ENCODE data around the gene IZUMO1. TPM values are rescaled to one million over a fixed set of nuclear protein-coding genes. Genes with fewer than 3 reads are reported as not detected.

Gene IZUMO1
- total and polyA plus RNA-seq, 5 donors from 2014 or later = not detected

DNA sequence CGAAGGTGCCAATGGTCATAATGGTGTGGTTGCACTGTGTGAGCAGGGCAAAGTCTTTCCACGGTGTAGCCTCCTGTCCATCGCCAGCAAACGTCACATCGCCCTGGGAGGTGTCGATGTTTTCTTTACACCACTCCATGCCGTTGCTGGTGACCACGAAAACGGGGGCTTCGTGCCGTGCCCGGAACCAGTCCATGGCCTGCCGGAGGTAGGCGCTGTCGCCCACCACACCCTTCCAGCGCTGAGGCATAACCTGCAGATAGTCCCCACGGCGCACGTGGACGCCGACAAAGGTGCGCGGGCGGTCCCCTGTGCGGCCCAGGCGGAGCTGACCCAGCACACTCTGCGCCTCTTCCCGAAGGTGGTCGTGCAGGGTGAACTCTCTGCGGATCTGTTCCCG is 3.6 kb upstream of the IZUMO1 start:
- peaks cover 0 to 37% (median 13%) of the 10 kb centered on the region in 4 donors for H3K4me1 Mint-ChIP-seq
- no peak overlapping the region for H3K27ac Mint-ChIP-seq
- peaks cover 58% of the 10 kb centered on the region for H3K27me3 Mint-ChIP-seq
- no peak overlapping the region for H3K27ac ChIP-seq (ENCODE audit: insufficient read depth, low read length, poor library complexity, severe bottlenecking)
- no peak for DNase-seq
- ATAC-seq (ENCODE audit: low read depth in 2 of 2) = no peak
- no peak overlapping the region for H3K4me3 ChIP-seq (ENCODE audit: low read depth, low read length)
- peaks cover 0 to 4% (median 0%) of the 10 kb centered on the region in 7 donors for H3K9me3 Mint-ChIP-seq
- H3K36me3 ChIP-seq (ENCODE audit: control insufficient read depth, insufficient read depth, low read length) = no peaks in the 10 kb centered on the region
- no peaks in the 10 kb centered on the region for H3K36me3 Mint-ChIP-seq
- H3K4me1 ChIP-seq (ENCODE audit: control insufficient read depth, insufficient read depth, low read length, poor library complexity, severe bottlenecking) = peaks cover 22% of the 10 kb centered on the region
- H3K9me3 ChIP-seq (ENCODE audit: control insufficient read depth in 2 of 2, low read length in 2 of 2) = peaks cover 0 to 2% of the 10 kb centered on the region in 2 experiments
- no peak overlapping the region for H3K4me3 Mint-ChIP-seq
- peaks cover 1% of the 10 kb centered on the region for H3K27me3 ChIP-seq (ENCODE audit: control insufficient read depth, insufficient read depth, low read length)

GRCh38 chr19:48749571-48750198 is 3.0 kb upstream of the IZUMO1 start:
- no peak for DNase-seq
- Mint-ChIP-seq H3K4me3 (peak overlapping the region in 1 of 4 donors; percentile 41), H3K9me3 (peaks cover 0 to 4% (median 0%) of the 10 kb centered on the region in 7 donors), H3K27ac (no peak overlapping the region), H3K27me3 (peaks cover 57% of the 10 kb centered on the region), H3K36me3 (no peaks in the 10 kb centered on the region), H3K4me1 (peaks cover 0 to 41% (median 13%) of the 10 kb centered on the region in 4 donors)
- no peak overlapping the region for H3K4me3 ChIP-seq (ENCODE audit: low read depth, low read length)
- H3K36me3 ChIP-seq (ENCODE audit: control insufficient read depth, insufficient read depth, low read length) = no peaks in the 10 kb centered on the region
- H3K9me3 ChIP-seq (ENCODE audit: control insufficient read depth in 2 of 2, low read length in 2 of 2) = peaks cover 0 to 5% of the 10 kb centered on the region in 2 experiments
- H3K4me1 ChIP-seq (ENCODE audit: control insufficient read depth, insufficient read depth, low read length, poor library complexity, severe bottlenecking) = peaks cover 22% of the 10 kb centered on the region
- no peak overlapping the region for H3K27ac ChIP-seq (ENCODE audit: insufficient read depth, low read length, poor library complexity, severe bottlenecking)
- ATAC-seq (ENCODE audit: low read depth in 2 of 2) = no peak
- no peaks in the 10 kb centered on the region for H3K27me3 ChIP-seq (ENCODE audit: control insufficient read depth, insufficient read depth, low read length)

DNA sequence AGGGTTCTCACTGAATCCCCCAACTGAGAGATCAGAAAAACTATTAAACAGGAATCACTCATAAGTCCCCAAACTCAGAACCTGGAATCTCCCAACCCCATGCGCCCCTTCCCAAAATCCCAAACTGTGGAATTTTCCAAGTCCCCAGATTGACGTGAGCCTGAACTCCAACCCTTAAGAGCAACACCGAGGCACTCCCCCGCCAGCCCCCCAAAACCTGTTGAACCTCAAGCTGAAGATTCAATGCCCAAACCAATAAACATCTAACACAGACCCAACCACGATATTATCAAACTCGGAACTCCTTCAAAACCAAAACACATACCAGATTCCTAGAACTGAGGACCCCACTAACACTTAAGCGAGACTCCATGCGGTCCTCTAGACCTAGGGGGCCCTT is 599 bp downstream of the IZUMO1 start:
- H3K27me3 Mint-ChIP-seq = peaks cover 43% of the 10 kb centered on the region
- H3K27ac ChIP-seq (ENCODE audit: insufficient read depth, low read length, poor library complexity, severe bottlenecking) = no peak overlapping the region
- peaks cover 4% of the 10 kb centered on the region for H3K4me1 ChIP-seq (ENCODE audit: control insufficient read depth, insufficient read depth, low read length, poor library complexity, severe bottlenecking)
- H3K4me3 ChIP-seq (ENCODE audit: low read depth, low read length) = no peak overlapping the region
- H3K27ac Mint-ChIP-seq = no peak overlapping the region
- ATAC-seq (ENCODE audit: low read depth in 2 of 2) (no peak), DNase-seq (no peak)
- H3K27me3 ChIP-seq (ENCODE audit: control insufficient read depth, insufficient read depth, low read length) = no peaks in the 10 kb centered on the region
- H3K4me1 Mint-ChIP-seq = peaks cover 0 to 29% (median 8%) of the 10 kb centered on the region in 4 donors
- peaks cover 4% of the 10 kb centered on the region for H3K36me3 Mint-ChIP-seq
- H3K9me3 Mint-ChIP-seq = peaks cover 0 to 2% (median 0%) of the 10 kb centered on the region in 7 donors
- no peaks in the 10 kb centered on the region for H3K36me3 ChIP-seq (ENCODE audit: control insufficient read depth, insufficient read depth, low read length)
- H3K4me3 Mint-ChIP-seq = peak overlapping the region in 1 of 4 donors; percentile 2
- H3K9me3 ChIP-seq (ENCODE audit: control insufficient read depth in 2 of 2, low read length in 2 of 2) = peaks cover 0 to 5% of the 10 kb centered on the region in 2 experiments

- Histone ChIP-seq H3K27me3 (ENCODE audit: control insufficient read depth, insufficient read depth, low read length) (no peaks in the 10 kb centered on the region), H3K4me3 (ENCODE audit: low read depth, low read length) (no peak overlapping the region), H3K4me1 (ENCODE audit: control insufficient read depth, insufficient read depth, low read length, poor library complexity, severe bottlenecking) (peaks cover 7% of the 10 kb centered on the region), H3K27ac (ENCODE audit: insufficient read depth, low read length, poor library complexity, severe bottlenecking) (no peak overlapping the region), H3K9me3 (ENCODE audit: control insufficient read depth in 2 of 2, low read length in 2 of 2) (peaks cover 0 to 5% of the 10 kb centered on the region in 2 experiments), H3K36me3 (ENCODE audit: control insufficient read depth, insufficient read depth, low read length) (no peaks in the 10 kb centered on the region)
- DNase-seq (peak; percentile 30 to 73 (median 57)), ATAC-seq (ENCODE audit: low read depth in 2 of 2) (peak; percentile 52 to 67)
- H3K27ac Mint-ChIP-seq = peak overlapping the region in 1 of 3 donors; percentile 79
- H3K9me3 Mint-ChIP-seq = peaks cover 0 to 2% (median 0%) of the 10 kb centered on the region in 7 donors
- peaks cover 0 to 32% (median 8%) of the 10 kb centered on the region in 4 donors for H3K4me1 Mint-ChIP-seq
- H3K27me3 Mint-ChIP-seq = peaks cover 44% of the 10 kb centered on the region
- peak overlapping the region in 1 of 4 donors; percentile 2 for H3K4me3 Mint-ChIP-seq
- peaks cover 4% of the 10 kb centered on the region for H3K36me3 Mint-ChIP-seq
Observed at GRCh38 chr19:48745208-48745995, 1.3 kb downstream of the IZUMO1 start.

DNA sequence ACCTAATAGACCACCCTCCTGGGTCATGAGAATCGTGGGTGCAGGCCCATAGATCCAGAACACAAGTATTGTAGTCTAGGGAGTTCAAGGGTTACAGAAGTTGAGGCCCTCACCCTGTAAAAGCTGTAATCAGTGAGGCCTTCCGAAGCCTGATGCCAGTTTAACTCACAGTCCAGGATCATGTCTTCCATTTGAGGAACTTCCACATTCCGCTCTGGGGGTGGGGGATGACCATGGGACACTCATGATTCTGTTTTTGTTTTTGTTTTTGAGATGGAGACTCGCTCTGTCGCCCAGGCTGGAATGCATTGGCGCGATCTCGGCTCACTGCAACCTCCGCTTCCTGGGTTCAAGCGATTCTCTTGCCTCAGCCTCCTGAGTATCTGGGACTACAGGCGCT is 4.6 kb downstream of the IZUMO1 start:
- Histone ChIP-seq H3K27me3 (ENCODE audit: control insufficient read depth, insufficient read depth, low read length) (no peaks in the 10 kb centered on the region), H3K4me3 (ENCODE audit: low read depth, low read length) (no peak overlapping the region), H3K9me3 (ENCODE audit: control insufficient read depth in 2 of 2, low read length in 2 of 2) (peaks cover 0 to 5% of the 10 kb centered on the region in 2 experiments), H3K36me3 (ENCODE audit: control insufficient read depth, insufficient read depth, low read length) (no peaks in the 10 kb centered on the region), H3K4me1 (ENCODE audit: control insufficient read depth, insufficient read depth, low read length, poor library complexity, severe bottlenecking) (peaks cover 25% of the 10 kb centered on the region), H3K27ac (ENCODE audit: insufficient read depth, low read length, poor library complexity, severe bottlenecking) (no peak overlapping the region)
- Mint-ChIP-seq H3K27ac (no peak overlapping the region), H3K36me3 (peaks cover 4% of the 10 kb centered on the region), H3K9me3 (peaks cover 0 to 2% (median 0%) of the 10 kb centered on the region in 7 donors), H3K27me3 (peaks cover 34% of the 10 kb centered on the region), H3K4me1 (peaks cover 0 to 48% (median 7%) of the 10 kb centered on the region in 4 donors), H3K4me3 (peak overlapping the region in 1 of 4 donors; percentile 41)
- no peak for ATAC-seq (ENCODE audit: low read depth in 2 of 2)
- DNase-seq = no peak

GRCh38 chr19:48741129-48741999 is 5.3 kb downstream of the IZUMO1 start:
- Mint-ChIP-seq H3K27me3 (peaks cover 33% of the 10 kb centered on the region), H3K4me3 (peak overlapping the region; percentile 41 to 57 (median 50)), H3K4me1 (peaks cover 0 to 42% (median 6%) of the 10 kb centered on the region in 4 donors), H3K36me3 (peaks cover 4% of the 10 kb centered on the region), H3K27ac (no peak overlapping the region), H3K9me3 (peaks cover 0 to 2% (median 0%) of the 10 kb centered on the region in 7 donors)
- peaks cover 0 to 5% of the 10 kb centered on the region in 2 experiments for H3K9me3 ChIP-seq (ENCODE audit: control insufficient read depth in 2 of 2, low read length in 2 of 2)
- H3K4me3 ChIP-seq (ENCODE audit: low read depth, low read length) = no peak overlapping the region
- H3K27me3 ChIP-seq (ENCODE audit: control insufficient read depth, insufficient read depth, low read length) = no peaks in the 10 kb centered on the region
- DNase-seq = peak in 1 of 3 donors; percentile 36
- no peak for ATAC-seq (ENCODE audit: low read depth in 2 of 2)
- H3K36me3 ChIP-seq (ENCODE audit: control insufficient read depth, insufficient read depth, low read length) = no peaks in the 10 kb centered on the region
- peaks cover 22% of the 10 kb centered on the region for H3K4me1 ChIP-seq (ENCODE audit: control insufficient read depth, insufficient read depth, low read length, poor library complexity, severe bottlenecking)
- no peak overlapping the region for H3K27ac ChIP-seq (ENCODE audit: insufficient read depth, low read length, poor library complexity, severe bottlenecking)
